HepG2 (cell line): ENCODE data around the gene PCGF3. TPM values are rescaled to one million over a fixed set of nuclear protein-coding genes. Genes with fewer than 3 reads are reported as not detected.
"Not testable (repeated sequence)": the region's sequence is repeated elsewhere in the genome, so short reads cannot be mapped to it uniquely, and the experiment has no call there.

ENCODE experiments used
- ATAC-seq: fragments of 200-7000 bp; cut with Tn5 transposase; 3 replicates; pipeline ENCODE4 v1.9.1; 2020; ENCODE audit warnings: mild to moderate bottlenecking, moderate library complexity
- BruUV-seq: library from RNA; stranded (reverse); fragments of 400-500 nt; replicated peaks from 2 replicates; lab custom pipeline; 2021; lab: Mats Ljungman, UMichigan
- CTCF ChIA-PET: fragments of 300-600 bp; formaldehyde crosslinking; extraction: SDS; loops from one replicate; lab custom pipeline; 2021; ENCODE audit warnings: low total read pairs, inconsistent platforms, low intra/inter-chr PET ratio; lab: Yijun Ruan, JAX
- POLR2A ChIA-PET: fragments of 350-600 bp; sonication (Branson Sonifier 250); formaldehyde crosslinking; loops from one replicate; lab custom pipeline; 2020; ENCODE audit warnings: antibody characterized with exemption, inconsistent platforms; lab: Yijun Ruan, JAX
- DNase-seq: peaks from one replicate; pipeline ENCODE4 v3.0.0-alpha.2; 2015; ENCODE audit warnings: low spot score
- FAIRE-seq: peaks from 3 replicates; lab custom pipeline; 2011; peaks lifted over from hg19 to GRCh38; lab: Jason Lieb, UNC
- H2AFZ ChIP-seq: one replicate; pipeline ENCODE4 v1.6.1; 2011; ENCODE audit warnings: low read length, inconsistent platforms
- H3K27ac ChIP-seq: fragments of 300-600 bp; 3 replicates; pipeline ENCODE4 v1.8.0; 2011; ENCODE audit warnings: mixed run types, mild to moderate bottlenecking, mixed read lengths, low read length, inconsistent platforms; ENCODE audit not compliant: insufficient read depth; ENCODE audit errors: extremely low read length
- H3K27me3 ChIP-seq, 2 experiments: fragments of 200-600 bp in 1 of 2; 2 replicates in 1 of 2; 3 replicates in 1 of 2; pipeline versions ENCODE4 v1.6.0 to v1.8.0; 2011; ENCODE audit warnings: low read length in 2 of 2, mild to moderate bottlenecking in 2 of 2, moderate library complexity in 2 of 2, inconsistent platforms in 1 of 2; ENCODE audit not compliant: insufficient read depth in 2 of 2, control insufficient read depth in 1 of 2
- H3K36me3 ChIP-seq, 2 experiments: fragments of 200-600 bp in 1 of 2; replicated peaks in 1 of 2; 2 replicates in 1 of 2; 3 replicates in 1 of 2; pipeline versions ENCODE4 v1.5.1 to v1.8.0; 2011; ENCODE audit warnings: low read length in 2 of 2, inconsistent platforms in 1 of 2; ENCODE audit not compliant: insufficient read depth in 2 of 2, control insufficient read depth in 1 of 2
- H3K4me1 ChIP-seq: 2 replicates; pipeline ENCODE4 v1.5.1; 2012; ENCODE audit warnings: low read length, inconsistent platforms; ENCODE audit not compliant: insufficient read depth
- H3K4me2 ChIP-seq: 2 replicates; pipeline ENCODE4 v1.6.0; 2011; ENCODE audit warnings: low read depth, low read length, inconsistent platforms
- H3K4me3 ChIP-seq, 3 experiments: fragments of 200-600 bp in 1 of 3; sonication (generic), shearing (Covaris generic) in 1 of 3; replicated peaks in 1 of 3; 2 replicates each; pipeline ENCODE4 v1.5.1; 2011 to 2016; ENCODE audit warnings: low read length in 3 of 3, inconsistent platforms in 2 of 3, low read depth in 2 of 3, mild to moderate bottlenecking in 2 of 3, control low read depth in 1 of 3, mixed read lengths in 1 of 3; ENCODE audit not compliant: insufficient read depth in 1 of 3
- H3K79me2 ChIP-seq: one replicate; pipeline ENCODE4 v1.6.1; 2011; ENCODE audit warnings: low read length, inconsistent platforms; ENCODE audit not compliant: insufficient read depth
- H3K9ac ChIP-seq: 2 replicates; pipeline ENCODE4 v1.6.0; 2011; ENCODE audit warnings: mild to moderate bottlenecking, low read depth, low read length, inconsistent platforms; ENCODE audit not compliant: insufficient read depth
- H3K9me3 ChIP-seq: 2 replicates; pipeline ENCODE4 v1.5.1; 2012; ENCODE audit warnings: mild to moderate bottlenecking, low read length
- H4K20me1 ChIP-seq: 2 replicates; pipeline ENCODE4 v1.6.0; 2011; ENCODE audit warnings: inconsistent platforms, mild to moderate bottlenecking, low read length, moderate library complexity; ENCODE audit not compliant: insufficient read depth
- CBX1 ChIP-seq: IDR thresholded peaks from one replicate; pipeline ENCODE4 v1.6.1; 2016; ENCODE audit warnings: antibody characterized with exemption, low read depth
- FOSL1 ChIP-seq: sonication (generic); formaldehyde crosslinking; IDR thresholded peaks from 2 replicates; pipeline ENCODE4 v1.9.0; 2021; ENCODE audit warnings: missing genetic modification reagents, borderline replicate concordance
- HNRNPK ChIP-seq: fragments of 200-400 bp; formaldehyde crosslinking; IDR thresholded peaks from 2 replicates; pipeline ENCODE4 v1.6.1; 2018; ENCODE audit warnings: low read length, low read depth, moderate library complexity, mild to moderate bottlenecking; ENCODE audit not compliant: poor library complexity, severe bottlenecking
- PCBP1 ChIP-seq: fragments of 200-400 bp; formaldehyde crosslinking; IDR thresholded peaks from 2 replicates; pipeline ENCODE4 v1.6.1; 2017; ENCODE audit warnings: mild to moderate bottlenecking, low read depth, low read length, borderline replicate concordance
- RFXANK ChIP-seq: IDR thresholded peaks from 2 replicates; pipeline ENCODE4 v1.6.1; 2016
- TCF12 ChIP-seq, 2 experiments: fragments of 450-650 bp in 1 of 2; sonication (generic) in 1 of 2; formaldehyde crosslinking in 1 of 2; IDR thresholded peaks; 2 replicates each; pipeline versions ENCODE4 v1.6.1 to v1.8.0; 2017 to 2022; ENCODE audit warnings: antibody characterized with exemption in 1 of 2, mild to moderate bottlenecking in 1 of 2, missing genetic modification reagents in 1 of 2, moderate library complexity in 1 of 2
- TOE1 ChIP-seq: sonication (generic); formaldehyde crosslinking; IDR thresholded peaks from 2 replicates; pipeline ENCODE4 v1.4.0; 2020; ENCODE audit warnings: mild to moderate bottlenecking, missing genetic modification reagents
- ZMYM4 ChIP-seq: sonication (generic); formaldehyde crosslinking; IDR thresholded peaks from 2 replicates; pipeline ENCODE4 v1.8.1; 2023; ENCODE audit warnings: mild to moderate bottlenecking, missing genetic modification reagents
- ZNF569 ChIP-seq: sonication (generic); formaldehyde crosslinking; IDR thresholded peaks from 2 replicates; pipeline ENCODE4 v1.5.0; 2020; ENCODE audit warnings: mild to moderate bottlenecking, missing genetic modification reagents, moderate library complexity, borderline replicate concordance
- ZUFSP ChIP-seq: sonication (generic); formaldehyde crosslinking; IDR thresholded peaks from 2 replicates; pipeline ENCODE4 v1.9.0; 2021; ENCODE audit warnings: missing genetic modification reagents, mild to moderate bottlenecking, borderline replicate concordance
- WGBS: methylation state at CpG from one replicate; pipeline ENCODE4 v1.1.6; 2017; ENCODE audit warnings: low lambda C conversion rate; 5-methylcytosine and 5-hydroxymethylcytosine counted together
- in situ Hi-C: cut with HindIII; loops from 2 replicates; pipeline ENCODE4 v1.10.0; 2017; ENCODE audit warnings: low pct_unique_long_range_greater_than_20kb; ENCODE audit not compliant: extremely low pct_ligation_motif_present
- intact Hi-C: fragments of 100-400 bp; cut with micrococcal nuclease; formaldehyde crosslinking; loops from one replicate; pipeline ENCODE4 v1.10.0; 2022; ENCODE audit not compliant: unreplicated experiment
- polyA plus RNA-seq, 8 experiments: library from polyadenylated mRNA; depleted of rRNA in 3 of 8; stranded (reverse) in 7 of 8; unstranded in 1 of 8; fragments of >200 nt; fragmentation: Illumina TruSeq in 4 of 8; extraction: Trizol in 4 of 8; gene quantifications; 2 replicates each; pipeline versions ENCODE4 v1.2.1 to v1.2.3, GENCODE V29; 2011 to 2016; ENCODE audit warnings: low read depth in 4 of 8, missing spikeins in 1 of 8, mixed read lengths in 1 of 8; ENCODE audit not compliant: insufficient read depth in 1 of 8
- total RNA-seq, 5 experiments: library from RNA; depleted of rRNA; stranded (reverse); fragments of >200 nt; fragmentation: Illumina TruSeq; extraction: Trizol; gene quantifications; 2 replicates each; pipeline ENCODE4 v1.2.3, GENCODE V29; 2016; ENCODE audit warnings: low read depth in 1 of 5

The PCGF3 gene
- total and polyA plus RNA-seq, 2 of the 13 experiments (the other 11 are each of a cell fraction or from before 2014, with no cell fraction given), result 28.6 to 66.2 TPM

GRCh38 chr4:731954-732353 lies 26.3 kb downstream of the PCGF3 start:
- TF ChIP-seq HNRNPK, result peak; percentile 93
- peak; percentile 55; the same call in 1 of the 2 replicates for TF ChIP-seq PCBP1
- FAIRE-seq, H3K4me2 ChIP-seq, H3K4me3 ChIP-seq, H3K27me3 ChIP-seq, H3K27ac ChIP-seq, intact Hi-C loops, H3K9ac ChIP-seq, in situ Hi-C loops, H3K4me1 ChIP-seq, DNase-seq, H4K20me1 ChIP-seq, BruUV-seq, POLR2A ChIA-PET, CTCF ChIA-PET, ATAC-seq, H2AFZ ChIP-seq, H3K9me3 ChIP-seq: not testable (repeated sequence)
- WGBS, result 92% methylated on average over 5 of the region's 27 CpGs
- Histone ChIP-seq H3K79me2 (peaks cover 12% of the 10 kb centered on the region), H3K36me3 (peaks cover 12 to 44% of the 10 kb centered on the region in 2 experiments)

- H4K20me1 ChIP-seq, result peaks cover 5% of the 10 kb centered on the region; the same call in 1 of the 2 replicates
- H3K4me2 ChIP-seq, result no peak overlapping the region
- FAIRE-seq (no peak), DNase-seq (no peak), ATAC-seq (no peak; the same call in 2 of the 3 replicates)
- WGBS, result 96% methylated on average over 8 of the region's 20 CpGs
- H3K27ac ChIP-seq, result no peak overlapping the region
- H3K36me3 ChIP-seq, result peaks cover 13 to 49% of the 10 kb centered on the region in 2 experiments
- intact Hi-C loops, result no loop called here
- H3K4me3 ChIP-seq, result no peak overlapping the region
- BruUV-seq, result no TSS peak
- no peaks in the 10 kb centered on the region for H3K9me3 ChIP-seq
- H3K27me3 ChIP-seq, result no peaks in the 10 kb centered on the region
- in situ Hi-C loops, result no loop called here
- POLR2A ChIA-PET, result no interaction called here
- H2AFZ ChIP-seq, result no peak overlapping the region
- CTCF ChIA-PET, result no interaction called here
- H3K9ac ChIP-seq, result no peak overlapping the region
- TF ChIP-seq ZUFSP (CRISPR knock-in tag) (no peak), CBX1 (no peak), TCF12 (IDR thresholded peaks at IDR 0.05) (no peak), TCF12 (CRISPR knock-in tag; IDR thresholded peaks at IDR 0.05) (no peak), RFXANK (CRISPR knock-in tag) (no peak), FOSL1 (CRISPR knock-in tag) (no peak), ZNF569 (CRISPR knock-in tag) (no peak), TOE1 (CRISPR knock-in tag) (no peak), ZMYM4 (CRISPR knock-in tag) (no peak)
- no peaks in the 10 kb centered on the region for H3K4me1 ChIP-seq
- peaks cover 9% of the 10 kb centered on the region for H3K79me2 ChIP-seq
These were observed 26.9 kb downstream of the PCGF3 start for GRCh38 chr4:732486-732885.
